ENCODE results near the gene SIRT5. TPM values are rescaled to one million over a fixed set of nuclear protein-coding genes. Genes with fewer than 3 reads are reported as not detected.

SIRT5 gene
- total RNA-seq, 1 experiment from 2014 or later = 10.9 TPM

GRCh38 chr6:13560651-13561044, 13.8 kb upstream of the SIRT5 start:
- Histone ChIP-seq H2AFZ (ENCODE audit: low read length) (no peak overlapping the region), H3K4me3 (ENCODE audit: low read length) (no peak overlapping the region), H4K20me1 (ENCODE audit: low read length) (no peaks in the 10 kb centered on the region), H3F3A (ENCODE audit: low read length, unreplicated experiment) (no peaks in the 10 kb centered on the region), H3K9ac (ENCODE audit: low read length) (no peak overlapping the region), H3K9me2 (replicated peaks; ENCODE audit: low read length) (no peaks in the 10 kb centered on the region), H3K79me2 (ENCODE audit: low read length) (no peaks in the 10 kb centered on the region), H3K27ac (ENCODE audit: low read length) (no peak overlapping the region), H3K4me2 (ENCODE audit: low read length) (no peak overlapping the region), H3K36me3 (ENCODE audit: low read depth, low read length) (no peaks in the 10 kb centered on the region), H3K27me3 (ENCODE audit: low read length) (no peaks in the 10 kb centered on the region), H3K9me3 (ENCODE audit: low read length) (no peaks in the 10 kb centered on the region), H3K4me1 (ENCODE audit: insufficient read depth, low read length) (peaks cover 11% of the 10 kb centered on the region)
- ChIA-PET CTCF (no interaction called here), POLR2A (ENCODE audit: unreplicated experiment) (interaction anchor here (0.6 kb wide), 1 partner anchor 14 kb away, joined by 3 read pairs; the partner anchor contains the start of gene SIRT5)
- BruUV-seq (replicated peaks) = no TSS peak
- intact Hi-C loops (cut with micrococcal nuclease) = no loop called here
- DNase-seq = no peak
- no peak for TF ChIP-seq CTCF (conservative IDR thresholded peaks at IDR 0.05; ENCODE audit: low read depth, low read length)
- no peak for ATAC-seq

GRCh38 chr6:13561624-13562267, 12.7 kb upstream of the SIRT5 start:
- Histone ChIP-seq H3K9me3 (ENCODE audit: low read length) (no peaks in the 10 kb centered on the region), H3K36me3 (ENCODE audit: low read depth, low read length) (no peaks in the 10 kb centered on the region), H4K20me1 (ENCODE audit: low read length) (no peaks in the 10 kb centered on the region), H3K4me2 (ENCODE audit: low read length) (no peak overlapping the region), H3K27ac (ENCODE audit: low read length) (no peak overlapping the region), H2AFZ (ENCODE audit: low read length) (no peak overlapping the region), H3K9me2 (replicated peaks; ENCODE audit: low read length) (no peaks in the 10 kb centered on the region), H3K79me2 (ENCODE audit: low read length) (no peaks in the 10 kb centered on the region), H3K9ac (ENCODE audit: low read length) (no peak overlapping the region), H3K4me3 (ENCODE audit: low read length) (no peak overlapping the region), H3K4me1 (ENCODE audit: insufficient read depth, low read length) (peaks cover 11% of the 10 kb centered on the region), H3K27me3 (ENCODE audit: low read length) (no peaks in the 10 kb centered on the region), H3F3A (ENCODE audit: low read length, unreplicated experiment) (no peaks in the 10 kb centered on the region)
- CTCF ChIA-PET = no interaction called here
- no TSS peak for BruUV-seq (replicated peaks)
- POLR2A ChIA-PET (ENCODE audit: unreplicated experiment) = no interaction called here
- no peak for ATAC-seq
- intact Hi-C loops (cut with micrococcal nuclease) = no loop called here
- TF ChIP-seq EZH2 (IDR thresholded peaks at IDR 0.05; ENCODE audit: low read length, unreplicated experiment) (no peak), EZH2phosphoT487 (IDR thresholded peaks at IDR 0.05; ENCODE audit: borderline replicate concordance, low read length) (no peak), CTCF (conservative IDR thresholded peaks at IDR 0.05; ENCODE audit: low read depth, low read length) (no peak)
- DNase-seq = no peak

GRCh38 chr6:13563009-13563408, 11.4 kb upstream of the SIRT5 start:
- ATAC-seq (no peak), DNase-seq (peak; percentile 15)
- peaks cover 11% of the 10 kb centered on the region for H3K4me1 ChIP-seq (ENCODE audit: insufficient read depth, low read length)
- H3K79me2 ChIP-seq (ENCODE audit: low read length) = no peaks in the 10 kb centered on the region
- H3K27me3 ChIP-seq (ENCODE audit: low read length) = no peaks in the 10 kb centered on the region
- ChIA-PET CTCF (no interaction called here), POLR2A (ENCODE audit: unreplicated experiment) (no interaction called here)
- no peaks in the 10 kb centered on the region for H3K36me3 ChIP-seq (ENCODE audit: low read depth, low read length)
- no peaks in the 10 kb centered on the region for H3K9me2 ChIP-seq (replicated peaks; ENCODE audit: low read length)
- no peak overlapping the region for H3K9ac ChIP-seq (ENCODE audit: low read length)
- no peaks in the 10 kb centered on the region for H3K9me3 ChIP-seq (ENCODE audit: low read length)
- H3K27ac ChIP-seq (ENCODE audit: low read length) = no peak overlapping the region
- TF ChIP-seq EZH2phosphoT487 (IDR thresholded peaks at IDR 0.05; ENCODE audit: borderline replicate concordance, low read length) (no peak), EZH2 (IDR thresholded peaks at IDR 0.05; ENCODE audit: low read length, unreplicated experiment) (no peak), CTCF (conservative IDR thresholded peaks at IDR 0.05; ENCODE audit: low read depth, low read length) (no peak)
- H3K4me2 ChIP-seq (ENCODE audit: low read length) = no peak overlapping the region
- H4K20me1 ChIP-seq (ENCODE audit: low read length) = no peaks in the 10 kb centered on the region
- H3K4me3 ChIP-seq (ENCODE audit: low read length) = no peak overlapping the region
- no TSS peak for BruUV-seq (replicated peaks)
- no peak overlapping the region for H2AFZ ChIP-seq (ENCODE audit: low read length)
- H3F3A ChIP-seq (ENCODE audit: low read length, unreplicated experiment) = no peaks in the 10 kb centered on the region
- intact Hi-C loops (cut with micrococcal nuclease) = no loop called here

Data from PC-3 (cell line).